Activated CD8-positive, alpha-beta memory T cell treated with anti-CD3 and anti-CD28 coated beads for 1 hour (primary cell): ENCODE measurements around the gene SLC1A2.

Experiments
- DNase-seq, 2 donors: peaks; one replicate each; pipeline ENCODE4 v3.0.0-alpha.2; 2020; ENCODE audit warnings: low read depth in 1 of 2; ENCODE audit errors: extremely low read depth in 1 of 2

The SLC1A2 gene

GRCh38 chr11:35419184-35419829, at the start of gene SLC1A2:
Gene SLC1A2, minus strand, starts transcription at chr11:35419558. Its CDS starts 592 bp downstream, at chr11:35418966.
- no peak for DNase-seq

GRCh38 chr11:35466058-35466457, 46.7 kb upstream of the SLC1A2 start:
- no peak for DNase-seq

- no peak for DNase-seq
These were observed 45.0 kb upstream of the SLC1A2 start for GRCh38 chr11:35464308-35464707.

GRCh38 chr11:35463331-35463751, 44.0 kb upstream of the SLC1A2 start:
- no peak for DNase-seq

GRCh38 chr11:35461917-35462538, 42.7 kb upstream of the SLC1A2 start:
- no peak for DNase-seq

GRCh38 chr11:35459489-35459888, 40.1 kb upstream of the SLC1A2 start:
- no peak for DNase-seq

GRCh38 chr11:35458846-35459245, 39.5 kb upstream of the SLC1A2 start:
- DNase-seq, result no peak

GRCh38 chr11:35454362-35454761, 35.0 kb upstream of the SLC1A2 start:
- DNase-seq, result no peak

- no peak for DNase-seq
These were observed 17.4 kb upstream of the SLC1A2 start for GRCh38 chr11:35436581-35437250.

- no peak for DNase-seq
These were observed 14.2 kb upstream of the SLC1A2 start for GRCh38 chr11:35433588-35433987.

GRCh38 chr11:35432464-35432863, 13.1 kb upstream of the SLC1A2 start:
- DNase-seq, result no peak

- DNase-seq, result no peak
These were observed 7.7 kb upstream of the SLC1A2 start for GRCh38 chr11:35427071-35427470.

GRCh38 chr11:35426351-35426750, 7.0 kb upstream of the SLC1A2 start:
- DNase-seq, result no peak

GRCh38 chr11:35425603-35426212, 6.3 kb upstream of the SLC1A2 start:
- DNase-seq, result no peak

GRCh38 chr11:35424157-35424940, 5.0 kb upstream of the SLC1A2 start:
- no peak for DNase-seq

GRCh38 chr11:35420371-35420770, 1.0 kb upstream of the SLC1A2 start:
- no peak for DNase-seq

- no peak for DNase-seq
These were observed 524 bp upstream of the SLC1A2 start for GRCh38 chr11:35419830-35420333.

- DNase-seq, result no peak
These were observed 825 bp downstream of the SLC1A2 start for GRCh38 chr11:35418282-35419183.

- DNase-seq, result no peak
These were observed 3.9 kb downstream of the SLC1A2 start for GRCh38 chr11:35415487-35415886.

- no peak for DNase-seq
These were observed 4.6 kb downstream of the SLC1A2 start for GRCh38 chr11:35414776-35415175.
